GM10847 (cell line): ENCODE data around the gene TBC1D7.

Experiments
- POLR2A ChIP-seq: IDR thresholded peaks from 2 replicates; pipeline ENCODE4 v1.6.1; 2011; ENCODE audit not compliant: insufficient read length; ENCODE audit errors: extremely low read depth

Gene TBC1D7

DNA sequence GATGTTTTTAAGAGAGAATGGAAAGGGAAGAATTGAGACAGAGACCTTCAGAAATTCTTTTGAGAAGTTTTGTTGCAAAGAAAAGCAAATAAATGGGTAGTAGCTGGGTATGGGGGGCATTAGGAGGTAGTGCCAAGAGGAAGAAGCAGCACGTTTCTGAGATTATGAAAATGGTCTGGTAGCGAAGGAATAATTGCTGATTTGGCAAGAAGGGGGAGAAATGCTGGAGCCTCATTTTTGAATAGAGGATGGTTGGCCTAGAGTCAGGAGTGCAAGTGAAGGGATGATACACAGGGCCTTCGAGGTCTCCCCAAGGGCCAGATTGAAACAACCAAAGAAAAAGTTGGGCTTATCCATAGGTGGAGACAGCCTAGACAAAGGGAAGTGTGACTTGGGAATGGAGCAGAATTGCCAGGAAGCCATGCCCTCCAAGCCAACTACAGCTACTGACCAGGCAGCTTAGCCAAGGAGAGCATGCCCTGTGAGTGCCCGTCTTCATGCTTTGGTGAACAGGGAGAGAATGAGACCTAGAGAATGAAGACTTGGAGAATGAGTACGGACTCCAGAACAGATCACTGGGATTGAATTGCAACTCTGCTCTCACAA is 14.2 kb upstream of the TBC1D7 start:
- no peak for TF ChIP-seq POLR2A

- no peak for TF ChIP-seq POLR2A
Observed at GRCh38 chr6:13339863-13340630, 11.7 kb upstream of the TBC1D7 start.

GRCh38 chr6:13338038-13338437 is 9.7 kb upstream of the TBC1D7 start:
- no peak for TF ChIP-seq POLR2A

DNA sequence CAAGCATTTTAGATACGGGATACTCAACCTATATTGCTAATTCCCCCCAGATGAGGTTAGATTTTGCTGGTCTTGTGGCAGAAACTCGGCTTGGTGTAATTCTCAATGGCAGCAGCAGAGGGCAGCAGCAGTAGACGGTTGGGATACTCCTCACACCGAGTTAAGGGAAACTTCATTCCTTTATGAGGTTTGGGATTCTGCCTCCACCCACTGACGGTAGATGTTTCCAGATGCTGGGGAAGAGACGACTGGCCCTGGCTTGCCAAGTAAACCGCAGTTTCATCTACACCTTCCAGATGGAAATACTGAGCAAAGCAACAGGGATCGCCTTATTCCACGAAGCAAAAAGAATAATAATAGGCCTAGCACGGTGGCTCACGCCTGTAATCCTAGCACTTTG is 8.2 kb upstream of the TBC1D7 start:
- no peak for TF ChIP-seq POLR2A

DNA sequence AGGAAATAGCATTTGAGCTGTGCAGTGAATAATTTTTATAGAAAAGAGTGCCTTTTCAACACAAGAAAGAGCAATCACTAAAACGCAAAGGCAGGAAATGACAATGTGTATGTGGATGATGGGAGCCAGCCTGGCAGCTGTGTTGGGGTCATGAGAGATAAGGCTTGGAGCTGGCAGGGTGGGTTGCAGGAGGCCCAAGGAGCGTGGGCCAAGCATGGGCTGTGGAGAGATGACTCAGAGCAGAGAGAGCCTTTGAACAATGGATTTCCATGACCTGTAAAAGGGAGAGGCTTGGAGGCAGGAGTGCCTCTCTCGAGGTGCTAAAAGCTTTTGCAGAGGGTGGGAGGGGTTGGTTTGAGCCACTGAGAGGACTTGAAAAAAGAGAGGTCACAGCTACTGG is 6.6 kb upstream of the TBC1D7 start:
- TF ChIP-seq POLR2A: no peak

- TF ChIP-seq POLR2A: no peak
Observed at GRCh38 chr6:13332349-13332706, 4.0 kb upstream of the TBC1D7 start.

DNA sequence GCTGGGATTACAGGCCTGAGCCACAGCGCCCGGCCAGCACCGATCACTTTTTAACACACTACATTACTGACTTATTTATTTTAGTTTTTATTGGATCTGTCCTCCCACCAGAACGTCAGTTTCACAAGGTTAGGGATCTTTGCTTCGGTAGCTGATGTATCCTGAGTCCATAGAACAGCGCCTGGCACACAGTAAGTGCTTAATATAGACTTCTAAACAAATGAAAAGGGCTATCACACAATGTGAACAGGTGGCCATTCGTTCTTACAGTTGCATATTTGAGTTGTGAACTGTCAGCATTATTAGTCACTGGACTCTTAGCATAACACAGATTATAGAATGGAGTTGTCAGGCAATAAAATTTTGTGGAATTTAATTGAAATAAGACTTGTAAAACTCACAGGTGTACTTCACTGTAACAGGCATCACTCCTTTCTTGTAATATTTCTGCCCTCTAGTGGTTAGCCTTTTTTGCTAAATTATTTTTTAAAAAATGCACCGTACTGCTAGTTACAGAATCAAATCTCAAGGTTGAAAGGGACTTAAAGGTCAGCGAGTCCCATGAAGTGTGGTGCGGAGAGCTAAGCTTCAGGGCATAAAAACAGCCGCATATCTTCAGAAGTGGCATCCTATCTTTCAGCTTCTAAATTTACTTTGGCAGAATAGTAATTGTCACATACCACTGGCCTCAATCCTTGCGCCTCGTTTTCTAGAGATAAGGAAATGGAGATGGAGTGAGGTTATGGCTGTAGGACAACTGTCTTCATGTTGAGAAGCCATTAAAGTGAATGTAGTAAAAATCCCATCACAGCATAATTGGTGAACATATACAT is 3.4 kb upstream of the TBC1D7 start:
- no peak for TF ChIP-seq POLR2A

GRCh38 chr6:13328875-13329183 is 492 bp upstream of the TBC1D7 start:
- TF ChIP-seq POLR2A: no peak

GRCh38 chr6:13327691-13328075 is 654 bp downstream of the TBC1D7 start:
- no peak for TF ChIP-seq POLR2A

DNA sequence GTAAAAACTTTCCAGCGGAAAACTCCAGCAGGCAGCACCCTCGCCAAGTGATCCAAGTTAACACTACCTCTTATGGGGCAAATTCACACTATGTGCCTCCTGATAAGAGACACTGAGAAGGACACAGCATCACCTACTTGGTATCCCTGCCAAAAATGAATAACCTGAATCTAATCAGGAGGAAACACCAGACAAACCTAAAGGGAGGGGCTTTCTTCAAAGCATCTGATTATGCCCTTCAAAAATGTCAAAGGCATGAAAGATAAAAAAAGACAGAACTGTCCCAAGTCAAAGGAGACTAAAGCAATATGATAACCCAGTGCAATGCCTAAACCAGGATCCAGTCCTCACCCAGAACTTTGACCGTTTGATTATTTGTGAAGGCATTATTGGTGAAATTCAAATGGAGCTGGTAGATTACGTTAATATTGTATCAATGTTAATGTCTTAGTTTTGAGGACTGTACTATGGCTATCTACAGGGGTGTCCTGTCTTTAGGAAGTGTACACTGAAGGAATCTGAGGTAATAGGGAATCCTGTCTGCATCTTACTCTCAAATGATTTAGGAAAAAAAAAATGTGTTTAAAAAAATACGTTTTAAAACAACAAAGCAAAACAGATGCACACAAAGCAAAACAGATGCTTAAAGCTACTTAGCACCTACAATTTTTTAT is 8.3 kb downstream of the TBC1D7 start:
- no peak for TF ChIP-seq POLR2A

DNA sequence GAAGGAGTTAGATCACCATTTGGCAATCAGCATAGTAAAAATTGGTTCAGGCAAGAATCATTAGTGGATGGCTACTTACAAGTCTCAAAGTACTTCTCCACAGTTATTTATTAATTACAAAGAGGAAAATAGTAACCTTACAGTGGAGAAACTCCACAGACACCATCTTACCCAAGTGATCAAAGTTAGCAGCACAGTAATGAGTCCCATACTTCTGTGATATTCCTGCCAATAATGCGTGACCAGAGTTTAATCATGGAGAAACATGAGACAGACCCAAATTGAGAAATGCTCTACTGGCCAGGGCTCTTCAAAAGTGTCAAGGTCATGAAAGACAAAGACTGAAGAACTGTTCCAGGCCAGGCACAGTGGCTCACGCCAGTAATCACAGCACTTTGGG is 9.5 kb downstream of the TBC1D7 start:
- TF ChIP-seq POLR2A: no peak

GRCh38 chr6:13315896-13316295 is 12.4 kb downstream of the TBC1D7 start:
- TF ChIP-seq POLR2A: no peak

- TF ChIP-seq POLR2A: no peak
Observed at GRCh38 chr6:13314806-13315205, 13.5 kb downstream of the TBC1D7 start.

DNA sequence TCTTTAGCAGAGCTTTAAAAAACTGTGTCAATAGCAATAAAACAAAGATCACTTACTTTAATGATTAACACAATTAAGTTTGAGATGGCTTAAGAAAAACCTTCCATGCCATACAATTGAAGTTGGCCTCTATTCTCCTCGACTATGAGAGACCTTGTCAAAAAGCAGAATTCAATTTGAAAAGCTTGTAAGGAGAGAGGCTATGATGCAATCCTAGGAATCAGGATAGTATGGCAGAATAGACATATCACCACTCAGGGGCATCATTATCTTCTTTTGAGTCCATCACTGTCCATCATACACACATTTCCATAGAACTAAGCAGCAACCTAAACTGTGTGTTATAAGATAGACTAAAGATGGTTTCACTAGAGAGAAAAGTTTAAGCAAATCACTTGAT is 17.2 kb downstream of the TBC1D7 start:
- no peak for TF ChIP-seq POLR2A

- TF ChIP-seq POLR2A: no peak
Observed at GRCh38 chr6:13308332-13308731, 20.0 kb downstream of the TBC1D7 start.

DNA sequence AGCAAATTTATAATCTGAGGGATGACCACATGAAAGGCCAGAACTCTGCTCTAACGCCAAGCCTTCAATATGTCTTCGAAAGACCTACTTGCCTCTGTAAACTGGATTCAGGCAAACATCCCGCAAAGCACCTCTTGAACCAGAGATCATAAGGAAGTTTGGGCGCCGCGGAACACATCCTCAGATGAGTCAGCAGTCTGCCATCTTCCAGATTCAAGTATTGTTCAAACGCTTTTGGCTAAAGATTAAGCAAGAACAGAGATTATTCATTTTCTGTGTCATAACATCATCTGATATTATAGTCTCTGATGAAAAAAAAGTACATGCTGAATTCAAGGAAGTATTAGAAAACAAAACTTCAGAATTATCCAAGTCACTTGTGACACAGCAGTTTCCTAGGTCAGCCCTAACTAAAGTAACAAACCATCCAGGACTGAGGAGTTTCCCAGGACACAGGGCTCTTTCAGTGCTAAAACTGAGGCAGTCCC is 20.8 kb downstream of the TBC1D7 start:
- no peak for TF ChIP-seq POLR2A
